GM21423 (cell line): ENCODE data around the gene ABR.
"Not testable (repeated sequence)": the region's sequence is repeated elsewhere in the genome, so short reads cannot be mapped to it uniquely, and the experiment has no call there.

ENCODE experiments used
- ATAC-seq: cut with Tn5 transposase; IDR thresholded peaks from one replicate; pipeline ENCODE4 v1.9.1; 2021; ENCODE audit warnings: mild to moderate bottlenecking, moderate library complexity; ENCODE audit not compliant: unreplicated experiment

The ABR gene

GRCh38 chr17:1150863-1151600 lies 28.7 kb downstream of the ABR start:
- no peak for ATAC-seq

- ATAC-seq: no peak
Measured at GRCh38 chr17:1149869-1150268, 29.9 kb downstream of the ABR start.

- no peak for ATAC-seq
Measured at GRCh38 chr17:1147664-1148063, 32.1 kb downstream of the ABR start.

GRCh38 chr17:1146561-1147265 lies 33.1 kb downstream of the ABR start:
- ATAC-seq: no peak

GRCh38 chr17:1145311-1145986 lies 34.3 kb downstream of the ABR start:
- no peak for ATAC-seq

- no peak for ATAC-seq
Measured at GRCh38 chr17:1144162-1144561, 35.6 kb downstream of the ABR start.

- no peak for ATAC-seq
Measured at GRCh38 chr17:1143573-1143972, 36.2 kb downstream of the ABR start.

GRCh38 chr17:1142561-1142971 lies 37.2 kb downstream of the ABR start:
- ATAC-seq: no peak

- no peak for ATAC-seq
Measured at GRCh38 chr17:1137465-1137894, 42.3 kb downstream of the ABR start.

- no peak for ATAC-seq
Measured at GRCh38 chr17:1136748-1137147, 43.0 kb downstream of the ABR start.

- no peak for ATAC-seq
Measured at GRCh38 chr17:1134634-1135324, 45.0 kb downstream of the ABR start.

- no peak for ATAC-seq
Measured at GRCh38 chr17:1130191-1130590, 49.6 kb downstream of the ABR start.

- not testable (repeated sequence) for ATAC-seq
Measured at GRCh38 chr17:1128463-1128862, 51.3 kb downstream of the ABR start.

GRCh38 chr17:1126801-1127550 lies 52.8 kb downstream of the ABR start:
- ATAC-seq: no peak

- ATAC-seq: no peak
Measured at GRCh38 chr17:1126250-1126797, 53.5 kb downstream of the ABR start.

- ATAC-seq: no peak
Measured at GRCh38 chr17:1125788-1126145, 54.0 kb downstream of the ABR start.

- no peak for ATAC-seq
Measured at GRCh38 chr17:1124896-1125787, 54.6 kb downstream of the ABR start.

- no peak for ATAC-seq
Measured at GRCh38 chr17:1123921-1124715, 55.7 kb downstream of the ABR start.
